NCI-H69 (cell line): ENCODE measurements around the gene KRT12.

ENCODE experiments used
- DNase-seq: peaks from one replicate; lab custom pipeline; 2025; lab: John Stamatoyannopoulos, UW

Gene KRT12

GRCh38 chr17:40866838-40867237 is at the start of gene KRT12:
KRT12 (minus strand) TSS chr17:40867223; CDS start chr17:40867186, 37 bp downstream.
- DNase-seq: no peak

GRCh38 chr17:40916366-40916765 is 49.3 kb upstream of the KRT12 start:
- DNase-seq: no peak

DNA sequence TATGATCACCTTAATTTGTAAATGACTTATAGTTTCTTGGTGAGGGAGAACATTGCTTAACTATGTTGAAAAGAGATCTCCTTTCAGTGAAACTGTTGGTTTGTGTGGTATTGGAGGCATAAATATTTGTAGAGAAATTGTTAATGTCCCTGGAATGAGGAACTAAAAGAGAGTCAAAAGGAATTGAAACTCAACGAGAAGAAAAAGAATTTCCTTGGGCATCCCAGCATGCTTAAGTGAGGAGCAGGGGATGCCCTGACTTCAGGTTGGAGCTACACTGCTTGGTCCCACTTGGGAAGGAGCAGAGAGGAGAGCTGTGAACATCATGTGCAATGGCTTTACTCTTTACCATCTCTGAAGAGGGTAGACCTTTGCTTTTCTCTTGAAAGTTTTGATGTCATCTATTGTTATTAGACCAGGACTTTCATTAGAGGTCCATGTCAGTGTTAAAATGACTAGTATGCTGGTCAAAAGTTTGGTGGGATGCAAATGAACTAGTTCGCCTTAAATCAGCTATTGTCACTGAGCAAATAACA is 48.8 kb upstream of the KRT12 start:
- no peak for DNase-seq

DNA sequence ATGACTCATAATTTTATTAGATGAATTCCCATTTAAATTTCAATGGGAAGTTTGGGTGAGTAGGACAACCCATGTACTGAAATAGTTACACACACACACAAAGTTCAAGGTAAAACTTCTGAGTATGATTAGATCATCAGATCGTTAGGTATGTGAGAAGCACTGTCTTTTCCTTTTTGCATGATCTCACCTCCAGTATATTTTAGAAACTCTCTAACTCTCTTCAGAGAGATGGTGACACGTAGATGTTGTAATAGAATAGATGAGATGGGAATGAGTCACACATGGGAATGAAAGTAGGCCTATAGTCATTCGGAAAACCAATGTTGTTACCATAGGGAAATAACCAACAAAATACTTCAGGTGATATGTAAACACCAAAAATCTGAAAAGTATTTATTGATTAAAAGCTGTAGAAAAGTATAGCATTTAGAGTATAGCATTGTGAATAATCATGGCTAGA is 48.2 kb upstream of the KRT12 start:
- DNase-seq: no peak

DNA sequence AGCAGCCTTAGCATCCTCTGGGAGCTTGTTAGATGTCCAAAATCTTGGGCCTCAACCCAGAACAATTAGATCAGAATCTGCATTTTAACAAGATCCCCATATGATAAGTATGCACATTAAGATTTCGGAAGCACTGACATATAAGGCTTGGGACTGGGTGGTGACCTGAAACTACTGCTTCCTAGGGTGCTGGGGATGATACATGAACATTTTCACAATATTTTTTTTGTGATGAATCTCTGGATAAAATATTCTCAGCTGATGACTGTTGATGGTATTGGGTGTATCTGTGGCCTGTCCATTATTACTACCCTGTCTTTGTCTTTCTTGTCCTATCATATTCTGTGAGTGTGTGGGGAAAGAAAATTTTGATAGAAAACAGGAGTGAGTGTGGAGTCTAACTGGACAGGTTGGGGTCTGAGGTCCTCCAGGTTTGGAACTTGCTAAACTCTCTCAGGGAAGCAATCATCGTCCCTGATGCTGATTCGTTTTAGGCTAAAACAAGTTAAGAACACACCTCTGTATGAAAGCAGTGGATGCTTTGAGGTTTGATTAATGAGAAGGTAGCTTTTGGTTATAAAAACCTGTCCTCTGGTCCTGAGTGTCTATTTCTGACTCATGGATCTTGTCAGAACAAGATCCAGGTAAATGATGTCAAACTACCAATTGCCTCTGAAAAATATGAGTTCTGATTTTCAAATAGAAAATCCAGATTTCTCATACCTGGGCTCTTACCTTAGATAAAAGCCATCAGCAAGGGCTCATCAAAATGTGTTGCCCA is 47.2 kb upstream of the KRT12 start:
- DNase-seq: no peak

- no peak for DNase-seq
Measured at GRCh38 chr17:40912486-40913210, 45.6 kb upstream of the KRT12 start.

- DNase-seq: no peak
Measured at GRCh38 chr17:40910441-40910841, 43.4 kb upstream of the KRT12 start.

DNA sequence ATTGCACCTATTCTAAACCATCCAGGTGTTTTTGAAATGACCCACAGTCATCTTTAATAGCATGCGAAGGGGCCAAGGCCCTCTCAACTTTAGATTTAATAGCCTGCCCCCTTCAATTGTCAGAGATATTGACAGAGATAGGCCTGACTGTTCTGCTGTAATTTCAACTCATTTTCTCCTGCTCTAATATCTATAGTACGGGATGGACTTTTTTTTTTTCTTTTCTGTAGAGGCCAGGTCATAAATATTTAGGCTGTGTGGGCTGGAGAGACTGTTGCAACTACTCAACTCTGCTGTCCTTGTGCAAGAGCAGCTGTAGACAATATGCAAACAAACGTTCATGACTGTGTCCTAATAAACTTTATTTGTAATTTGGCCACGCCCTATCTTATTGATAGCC is 42.7 kb upstream of the KRT12 start:
- peak; percentile 66 for DNase-seq

DNA sequence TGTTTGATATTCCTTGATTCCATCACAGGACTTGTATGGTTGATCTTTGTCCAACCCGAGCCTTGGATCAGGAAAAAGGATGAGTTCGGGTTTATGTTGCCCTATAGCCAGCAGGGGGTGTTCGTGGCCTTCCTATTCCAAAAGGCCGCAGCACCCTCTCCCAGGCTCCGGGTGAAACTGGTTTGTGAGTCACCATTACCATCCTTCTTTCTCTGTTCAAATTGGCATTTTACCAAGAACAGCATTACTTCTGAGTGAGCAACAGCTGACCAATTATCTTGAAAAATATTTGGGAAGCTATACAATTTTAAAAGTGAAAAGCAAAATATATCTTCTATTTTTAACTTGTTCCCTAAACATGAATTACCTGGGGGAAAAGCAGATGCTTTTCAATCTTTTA is 42.3 kb upstream of the KRT12 start:
- DNase-seq: peak; percentile 95

GRCh38 chr17:40906613-40907012 is 39.6 kb upstream of the KRT12 start:
- no peak for DNase-seq

GRCh38 chr17:40905370-40905769 is 38.3 kb upstream of the KRT12 start:
- peak; percentile 13 for DNase-seq

DNA sequence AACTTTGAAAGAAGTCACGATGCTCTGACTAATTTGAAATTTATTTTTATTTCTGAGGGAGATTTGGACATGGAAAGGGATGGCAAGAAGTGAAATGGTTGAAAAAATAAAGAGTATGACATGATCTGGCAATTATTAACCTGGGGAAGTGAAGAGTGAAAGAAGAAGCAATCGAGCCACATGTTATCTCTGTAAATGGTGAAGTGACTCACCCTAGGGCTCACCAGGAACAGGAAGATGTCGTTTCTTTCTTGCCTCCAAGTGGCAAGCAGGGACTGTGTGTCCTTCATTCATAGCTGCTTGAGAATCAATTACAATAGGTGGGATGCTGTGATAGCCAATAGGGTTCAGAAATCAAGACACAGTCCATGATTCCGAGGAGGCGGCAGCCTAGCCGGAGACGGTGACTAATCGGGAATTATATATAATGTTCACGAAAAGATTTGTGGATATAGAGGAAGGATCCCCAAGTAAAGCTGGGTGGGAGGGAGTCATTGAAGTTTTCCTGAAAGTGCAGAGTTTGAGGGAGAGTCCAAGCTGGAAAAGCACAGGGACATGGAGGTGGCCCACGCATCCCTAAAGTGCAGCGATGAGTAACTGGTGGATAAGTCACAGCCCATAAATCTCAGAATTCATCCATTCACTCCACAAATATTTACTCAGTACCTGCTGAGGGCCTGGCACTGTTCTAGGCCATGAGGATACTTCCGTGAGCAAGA is 36.3 kb upstream of the KRT12 start:
- DNase-seq: peak; percentile 92

DNA sequence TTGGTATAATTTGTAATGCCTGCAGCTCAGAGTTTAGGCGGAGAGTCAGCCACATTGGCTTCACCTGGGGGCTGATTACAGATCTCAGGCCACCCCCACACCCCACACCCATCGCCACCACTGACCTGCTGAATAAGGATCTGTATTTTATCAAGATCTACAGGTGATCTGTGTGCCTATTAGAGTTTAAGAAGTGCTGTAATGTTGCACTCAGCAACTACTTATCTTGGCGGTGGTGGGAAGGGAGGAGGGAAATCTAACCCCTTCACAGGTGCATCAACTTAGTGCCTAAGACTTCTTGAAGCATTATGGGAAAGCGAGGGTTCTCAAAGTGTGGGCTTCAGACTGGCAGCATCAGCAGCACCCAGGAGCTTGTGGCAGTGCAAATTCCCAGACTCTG is 35.5 kb upstream of the KRT12 start:
- DNase-seq: no peak

- peak; percentile 78 for DNase-seq
Measured at GRCh38 chr17:40901981-40902474, 35.0 kb upstream of the KRT12 start.

- no peak for DNase-seq
Measured at GRCh38 chr17:40900809-40901356, 33.9 kb upstream of the KRT12 start.

- DNase-seq: peak; percentile 49
Measured at GRCh38 chr17:40896916-40897455, 30.0 kb upstream of the KRT12 start.

DNA sequence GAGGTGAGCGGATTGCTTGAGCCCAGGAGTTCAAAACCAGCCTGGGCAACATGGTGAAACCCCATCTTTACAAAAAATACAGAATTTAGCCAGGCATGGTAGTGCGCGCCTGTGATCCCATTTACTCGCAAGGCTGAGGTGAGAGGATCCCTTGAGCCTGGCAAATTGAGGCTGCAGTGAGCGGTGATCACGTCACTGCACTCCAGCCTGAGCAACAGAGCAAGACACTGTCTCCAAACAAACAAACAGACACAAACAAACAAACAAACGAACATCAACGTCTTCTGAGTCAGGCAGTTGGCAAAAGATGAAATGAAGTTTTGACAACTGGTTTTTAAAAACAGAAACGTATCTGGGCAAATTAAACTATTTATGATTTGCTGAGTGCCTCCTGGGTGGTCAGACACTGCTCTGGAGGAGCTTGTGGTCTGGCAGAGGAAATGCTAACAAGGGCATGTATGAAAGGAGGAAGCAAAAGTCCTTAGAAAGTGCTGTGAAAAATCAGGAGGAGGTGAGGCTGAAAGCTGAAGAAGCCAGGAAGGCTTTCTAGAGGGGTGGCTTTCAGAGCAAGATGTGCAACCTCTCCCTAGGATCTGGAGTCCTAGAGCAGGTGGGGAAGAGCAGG is 28.2 kb upstream of the KRT12 start:
- DNase-seq: no peak

DNA sequence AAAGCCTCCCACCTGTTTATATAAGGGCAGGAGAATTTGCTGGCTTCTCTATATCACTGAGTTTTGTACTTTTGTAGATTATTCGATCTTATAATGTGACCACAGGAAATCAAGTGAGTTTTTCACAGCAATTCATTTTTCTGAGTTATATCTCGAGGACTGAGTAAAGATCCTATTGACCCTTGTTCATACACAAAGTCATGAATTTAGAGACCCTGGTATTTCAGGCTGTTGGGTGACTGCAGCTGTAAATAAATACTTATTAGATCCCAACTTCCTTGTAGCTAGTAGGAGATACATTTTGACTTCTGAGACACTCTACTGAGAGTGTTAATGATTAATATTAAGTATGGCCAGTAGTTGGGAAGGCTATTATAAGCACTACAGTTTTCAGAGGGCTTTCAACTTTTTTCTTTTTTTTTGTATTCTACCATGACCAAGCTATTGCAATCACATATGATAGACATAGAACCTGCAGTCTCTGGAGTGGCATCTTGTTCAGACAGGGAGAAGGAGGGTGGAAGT is 21.2 kb upstream of the KRT12 start:
- DNase-seq: no peak

GRCh38 chr17:40886090-40886489 is 19.1 kb upstream of the KRT12 start:
- peak; percentile 25 for DNase-seq

DNA sequence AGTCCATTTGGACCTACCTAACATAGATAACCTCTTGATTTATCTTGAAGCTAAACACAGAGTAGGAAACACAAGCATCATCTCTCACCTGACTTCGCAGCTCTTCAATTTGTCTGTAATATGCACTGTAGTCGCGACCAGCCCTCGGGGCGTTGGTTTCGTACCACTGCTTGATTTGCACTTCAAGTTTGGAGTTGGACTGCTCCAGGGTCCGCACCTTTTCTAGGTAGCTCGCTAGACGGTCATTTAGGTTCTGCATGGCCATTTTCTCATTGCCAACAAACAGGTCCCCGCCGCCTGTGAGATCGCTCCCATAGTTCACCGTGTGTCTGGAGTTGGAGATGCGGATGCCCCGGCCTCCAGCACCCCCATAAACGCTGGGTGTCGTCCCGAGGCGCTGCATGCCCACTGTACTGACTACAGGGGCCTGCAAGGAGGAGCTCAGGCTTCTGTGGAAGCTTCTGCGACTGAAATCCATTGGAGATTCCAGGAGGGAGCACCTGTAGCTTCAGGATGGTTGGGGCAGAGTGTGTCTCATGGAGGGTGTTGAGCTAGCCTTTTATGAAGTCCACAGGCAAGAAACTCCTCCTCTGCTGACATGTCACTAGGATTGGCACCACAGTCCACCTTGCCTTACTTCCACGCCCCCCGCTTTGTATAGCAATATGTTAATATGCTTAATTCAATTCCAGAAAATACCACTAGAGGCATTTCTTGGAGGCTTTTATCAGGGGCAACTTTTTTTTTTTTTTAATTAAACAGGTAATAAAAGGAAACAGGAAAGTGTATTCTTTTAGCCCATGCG is 17.9 kb upstream of the KRT12 start, which contains the start of gene KRT20:
Gene KRT20 (minus strand): TSS at position 535 of the 805 bp plus-strand sequence. CDS start 57 bp downstream, at position 478.
- peak; percentile 7 for DNase-seq
